ENCODE results near the gene CPVL. TPM values are rescaled to one million over a fixed set of nuclear protein-coding genes. Genes with fewer than 3 reads are reported as not detected.

CPVL gene
- total and polyA plus RNA-seq, 4 donors: 6.0 to 39.0 (median 12.9) TPM

DNA sequence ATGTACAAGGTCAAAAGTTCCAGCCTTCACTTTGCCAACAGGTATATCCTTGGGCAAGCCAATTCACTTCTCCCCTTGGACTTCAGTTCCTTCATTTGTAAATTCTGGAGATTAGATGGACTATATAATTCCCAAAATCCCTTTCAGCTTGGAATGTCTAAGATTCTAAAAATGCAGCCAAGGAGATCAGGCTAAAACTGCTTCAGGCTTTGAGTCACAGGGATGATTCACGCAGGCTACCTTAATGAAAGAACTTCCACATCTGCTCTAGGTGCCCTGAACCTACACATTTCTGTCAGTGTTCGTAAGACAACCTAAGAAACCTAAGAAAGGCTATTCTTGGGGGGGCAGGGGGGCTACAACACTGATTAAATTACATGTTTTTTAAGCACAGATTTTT, 7.1 kb downstream of the CPVL start:
- TF ChIP-seq SP1 (IDR thresholded peaks at IDR 0.05) (no peak), FOXA1 (IDR thresholded peaks at IDR 0.05) (no peak), HNF4A (conservative IDR thresholded peaks at IDR 0.05) (no peak), NR2F2 (IDR thresholded peaks at IDR 0.05) (no peak), HNF4G (IDR thresholded peaks at IDR 0.05) (no peak)
- TF ChIP-seq, protein P1, sequence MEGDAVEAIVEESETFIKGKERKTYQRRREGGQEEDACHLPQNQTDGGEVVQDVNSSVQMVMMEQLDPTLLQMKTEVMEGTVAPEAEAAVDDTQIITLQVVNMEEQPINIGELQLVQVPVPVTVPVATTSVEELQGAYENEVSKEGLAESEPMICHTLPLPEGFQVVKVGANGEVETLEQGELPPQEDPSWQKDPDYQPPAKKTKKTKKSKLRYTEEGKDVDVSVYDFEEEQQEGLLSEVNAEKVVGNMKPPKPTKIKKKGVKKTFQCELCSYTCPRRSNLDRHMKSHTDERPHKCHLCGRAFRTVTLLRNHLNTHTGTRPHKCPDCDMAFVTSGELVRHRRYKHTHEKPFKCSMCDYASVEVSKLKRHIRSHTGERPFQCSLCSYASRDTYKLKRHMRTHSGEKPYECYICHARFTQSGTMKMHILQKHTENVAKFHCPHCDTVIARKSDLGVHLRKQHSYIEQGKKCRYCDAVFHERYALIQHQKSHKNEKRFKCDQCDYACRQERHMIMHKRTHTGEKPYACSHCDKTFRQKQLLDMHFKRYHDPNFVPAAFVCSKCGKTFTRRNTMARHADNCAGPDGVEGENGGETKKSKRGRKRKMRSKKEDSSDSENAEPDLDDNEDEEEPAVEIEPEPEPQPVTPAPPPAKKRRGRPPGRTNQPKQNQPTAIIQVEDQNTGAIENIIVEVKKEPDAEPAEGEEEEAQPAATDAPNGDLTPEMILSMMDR (IDR thresholded peaks at IDR 0.05; ENCODE audit: low read depth, low read length, missing input control): no peak
- Histone ChIP-seq H3K9me3 (ENCODE audit: control insufficient read depth in 4 of 4, low read length in 3 of 4) (no peaks in the 10 kb centered on the region), H3K27ac (ENCODE audit: low read depth in 1 of 2, low read length in 2 of 2) (no peak overlapping the region), H3K9ac (ENCODE audit: low read depth in 1 of 2, low read length in 2 of 2) (no peak overlapping the region), H3K4me3 (ENCODE audit: low read depth in 1 of 3, low read length in 3 of 3) (no peak overlapping the region), H3K27me3 (ENCODE audit: control insufficient read depth in 4 of 4, insufficient read depth in 4 of 4, low read length in 3 of 4) (no peaks in the 10 kb centered on the region), H3K36me3 (ENCODE audit: control insufficient read depth in 4 of 4, insufficient read depth in 3 of 4, low read depth in 1 of 4, low read length in 3 of 4) (no peaks in the 10 kb centered on the region), H3K4me1 (ENCODE audit: control insufficient read depth in 4 of 4, insufficient read depth in 4 of 4, low read length in 3 of 4) (no peaks in the 10 kb centered on the region)
- DNase-seq (ENCODE audit: low spot score): no peak
- WGBS: 95% methylated on average over 2 of the region's 2 CpGs

DNA sequence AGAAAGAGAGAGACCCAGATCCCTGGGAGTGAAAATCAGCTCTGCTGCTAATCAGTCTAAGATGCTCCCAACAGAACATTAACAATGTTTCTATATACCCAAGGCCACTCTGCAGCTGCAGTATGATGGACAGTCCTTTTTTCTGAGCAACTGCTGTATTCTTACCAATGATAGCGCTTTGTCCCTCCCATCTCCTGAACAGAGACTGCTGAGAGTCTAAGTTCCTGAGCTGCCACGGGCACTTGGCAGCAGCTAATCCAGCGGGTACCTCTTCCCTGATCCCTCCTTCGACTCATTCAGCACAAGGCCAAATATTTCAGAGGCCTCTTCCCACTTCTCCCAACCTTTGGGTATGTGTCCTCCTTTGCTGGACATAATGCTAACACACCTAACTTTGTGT, 7.7 kb downstream of the CPVL start:
- no peak overlapping the region for H3K27ac ChIP-seq (ENCODE audit: low read depth in 1 of 2, low read length in 2 of 2)
- 81% methylated on average over 4 of the region's 4 CpGs for WGBS

DNA sequence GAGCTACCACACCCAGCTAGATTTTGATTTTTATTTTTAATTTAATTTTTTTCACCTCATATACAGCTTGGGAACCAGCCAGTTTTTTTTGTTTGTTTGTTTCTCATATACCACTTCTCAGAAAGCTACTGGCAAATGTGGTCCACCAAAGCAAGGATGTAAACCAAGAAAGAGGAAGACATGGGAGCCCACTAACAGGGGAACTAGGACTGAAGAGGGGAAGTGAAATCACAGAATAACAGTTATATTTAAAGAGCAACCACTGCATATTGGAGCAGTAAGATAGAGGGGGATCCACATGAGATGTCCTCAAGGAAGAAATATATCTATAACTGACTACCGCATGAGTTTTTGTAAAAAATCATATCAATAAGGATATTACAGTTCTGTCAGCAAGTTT, 10.5 kb downstream of the CPVL start:
- no peak for DNase-seq (ENCODE audit: low spot score)
- Histone ChIP-seq H3K9me3 (ENCODE audit: control insufficient read depth in 4 of 4, low read length in 3 of 4) (no peaks in the 10 kb centered on the region), H3K9ac (ENCODE audit: low read depth in 1 of 2, low read length in 2 of 2) (no peak overlapping the region), H3K4me3 (ENCODE audit: low read depth in 1 of 3, low read length in 3 of 3) (no peak overlapping the region), H3K27me3 (ENCODE audit: control insufficient read depth in 4 of 4, insufficient read depth in 4 of 4, low read length in 3 of 4) (no peaks in the 10 kb centered on the region), H3K4me1 (ENCODE audit: control insufficient read depth in 4 of 4, insufficient read depth in 4 of 4, low read length in 3 of 4) (no peaks in the 10 kb centered on the region), H3K36me3 (ENCODE audit: control insufficient read depth in 4 of 4, insufficient read depth in 3 of 4, low read depth in 1 of 4, low read length in 3 of 4) (no peaks in the 10 kb centered on the region), H3K27ac (ENCODE audit: low read depth in 1 of 2, low read length in 2 of 2) (no peak overlapping the region)
- TF ChIP-seq JUND (IDR thresholded peaks at IDR 0.05) (no peak), HNF4G (IDR thresholded peaks at IDR 0.05) (no peak), TAF1 (conservative IDR thresholded peaks at IDR 0.05) (no peak), EGR1 (IDR thresholded peaks at IDR 0.05; ENCODE audit: low read depth in 2 of 2) (no peak), FOXA2 (IDR thresholded peaks at IDR 0.05) (no peak), NR2F2 (IDR thresholded peaks at IDR 0.05) (no peak), HNF4A (conservative IDR thresholded peaks at IDR 0.05) (no peak), YY1 (IDR thresholded peaks at IDR 0.05) (no peak), FOXA1 (IDR thresholded peaks at IDR 0.05) (no peak), SP1 (IDR thresholded peaks at IDR 0.05) (no peak), RXRA (IDR thresholded peaks at IDR 0.05) (no peak), RAD21 (IDR thresholded peaks at IDR 0.05) (no peak), GABPA (IDR thresholded peaks at IDR 0.05 in 1 of 2, conservative IDR thresholded peaks at IDR 0.05 in 1 of 2) (no peak)
- TF ChIP-seq, protein P2, sequence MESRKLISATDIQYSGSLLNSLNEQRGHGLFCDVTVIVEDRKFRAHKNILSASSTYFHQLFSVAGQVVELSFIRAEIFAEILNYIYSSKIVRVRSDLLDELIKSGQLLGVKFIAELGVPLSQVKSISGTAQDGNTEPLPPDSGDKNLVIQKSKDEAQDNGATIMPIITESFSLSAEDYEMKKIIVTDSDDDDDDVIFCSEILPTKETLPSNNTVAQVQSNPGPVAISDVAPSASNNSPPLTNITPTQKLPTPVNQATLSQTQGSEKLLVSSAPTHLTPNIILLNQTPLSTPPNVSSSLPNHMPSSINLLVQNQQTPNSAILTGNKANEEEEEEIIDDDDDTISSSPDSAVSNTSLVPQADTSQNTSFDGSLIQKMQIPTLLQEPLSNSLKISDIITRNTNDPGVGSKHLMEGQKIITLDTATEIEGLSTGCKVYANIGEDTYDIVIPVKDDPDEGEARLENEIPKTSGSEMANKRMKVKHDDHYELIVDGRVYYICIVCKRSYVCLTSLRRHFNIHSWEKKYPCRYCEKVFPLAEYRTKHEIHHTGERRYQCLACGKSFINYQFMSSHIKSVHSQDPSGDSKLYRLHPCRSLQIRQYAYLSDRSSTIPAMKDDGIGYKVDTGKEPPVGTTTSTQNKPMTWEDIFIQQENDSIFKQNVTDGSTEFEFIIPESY (IDR thresholded peaks at IDR 0.05): no peak
- TF ChIP-seq, protein P3, sequence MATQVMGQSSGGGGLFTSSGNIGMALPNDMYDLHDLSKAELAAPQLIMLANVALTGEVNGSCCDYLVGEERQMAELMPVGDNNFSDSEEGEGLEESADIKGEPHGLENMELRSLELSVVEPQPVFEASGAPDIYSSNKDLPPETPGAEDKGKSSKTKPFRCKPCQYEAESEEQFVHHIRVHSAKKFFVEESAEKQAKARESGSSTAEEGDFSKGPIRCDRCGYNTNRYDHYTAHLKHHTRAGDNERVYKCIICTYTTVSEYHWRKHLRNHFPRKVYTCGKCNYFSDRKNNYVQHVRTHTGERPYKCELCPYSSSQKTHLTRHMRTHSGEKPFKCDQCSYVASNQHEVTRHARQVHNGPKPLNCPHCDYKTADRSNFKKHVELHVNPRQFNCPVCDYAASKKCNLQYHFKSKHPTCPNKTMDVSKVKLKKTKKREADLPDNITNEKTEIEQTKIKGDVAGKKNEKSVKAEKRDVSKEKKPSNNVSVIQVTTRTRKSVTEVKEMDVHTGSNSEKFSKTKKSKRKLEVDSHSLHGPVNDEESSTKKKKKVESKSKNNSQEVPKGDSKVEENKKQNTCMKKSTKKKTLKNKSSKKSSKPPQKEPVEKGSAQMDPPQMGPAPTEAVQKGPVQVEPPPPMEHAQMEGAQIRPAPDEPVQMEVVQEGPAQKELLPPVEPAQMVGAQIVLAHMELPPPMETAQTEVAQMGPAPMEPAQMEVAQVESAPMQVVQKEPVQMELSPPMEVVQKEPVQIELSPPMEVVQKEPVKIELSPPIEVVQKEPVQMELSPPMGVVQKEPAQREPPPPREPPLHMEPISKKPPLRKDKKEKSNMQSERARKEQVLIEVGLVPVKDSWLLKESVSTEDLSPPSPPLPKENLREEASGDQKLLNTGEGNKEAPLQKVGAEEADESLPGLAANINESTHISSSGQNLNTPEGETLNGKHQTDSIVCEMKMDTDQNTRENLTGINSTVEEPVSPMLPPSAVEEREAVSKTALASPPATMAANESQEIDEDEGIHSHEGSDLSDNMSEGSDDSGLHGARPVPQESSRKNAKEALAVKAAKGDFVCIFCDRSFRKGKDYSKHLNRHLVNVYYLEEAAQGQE (IDR thresholded peaks at IDR 0.05): no peak
- TF ChIP-seq, protein P4, sequence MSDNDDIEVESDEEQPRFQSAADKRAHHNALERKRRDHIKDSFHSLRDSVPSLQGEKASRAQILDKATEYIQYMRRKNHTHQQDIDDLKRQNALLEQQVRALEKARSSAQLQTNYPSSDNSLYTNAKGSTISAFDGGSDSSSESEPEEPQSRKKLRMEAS (IDR thresholded peaks at IDR 0.05): no peak
- TF ChIP-seq, protein P1 (IDR thresholded peaks at IDR 0.05; ENCODE audit: low read depth, low read length, missing input control): no peak
- TF ChIP-seq, protein P5, sequence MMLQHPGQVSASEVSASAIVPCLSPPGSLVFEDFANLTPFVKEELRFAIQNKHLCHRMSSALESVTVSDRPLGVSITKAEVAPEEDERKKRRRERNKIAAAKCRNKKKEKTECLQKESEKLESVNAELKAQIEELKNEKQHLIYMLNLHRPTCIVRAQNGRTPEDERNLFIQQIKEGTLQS (IDR thresholded peaks at IDR 0.05): no peak
- WGBS: 95% methylated on average over 1 of the region's 1 CpG

More for the DNA sequence above, 7.7 kb downstream of the CPVL start:
- no peak overlapping the region for H3K4me3 ChIP-seq (ENCODE audit: low read depth in 1 of 3, low read length in 3 of 3)
- DNase-seq (ENCODE audit: low spot score): no peak
- no peaks in the 10 kb centered on the region for H3K4me1 ChIP-seq (ENCODE audit: control insufficient read depth in 4 of 4, insufficient read depth in 4 of 4, low read length in 3 of 4)
- no peak overlapping the region for H3K9ac ChIP-seq (ENCODE audit: low read depth in 1 of 2, low read length in 2 of 2)
- no peak for TF ChIP-seq RXRA (IDR thresholded peaks at IDR 0.05)
- no peaks in the 10 kb centered on the region for H3K27me3 ChIP-seq (ENCODE audit: control insufficient read depth in 4 of 4, insufficient read depth in 4 of 4, low read length in 3 of 4)
- no peaks in the 10 kb centered on the region for H3K9me3 ChIP-seq (ENCODE audit: control insufficient read depth in 4 of 4, low read length in 3 of 4)
- no peaks in the 10 kb centered on the region for H3K36me3 ChIP-seq (ENCODE audit: control insufficient read depth in 4 of 4, insufficient read depth in 3 of 4, low read depth in 1 of 4, low read length in 3 of 4)
